HG02885 (cell line): ENCODE measurements around the gene NFIX.

Source experiments
- ATAC-seq: cut with Tn5 transposase; IDR thresholded peaks from one replicate; pipeline ENCODE4 v1.9.1; 2021; ENCODE audit warnings: mild to moderate bottlenecking; ENCODE audit not compliant: unreplicated experiment, poor library complexity

The NFIX gene

GRCh38 chr19:13053238-13053637, 58.0 kb downstream of the NFIX start:
- ATAC-seq = no peak

- no peak for ATAC-seq
These were observed 58.7 kb downstream of the NFIX start for GRCh38 chr19:13053761-13054625.

GRCh38 chr19:13054626-13055212, 59.4 kb downstream of the NFIX start:
- no peak for ATAC-seq

GRCh38 chr19:13055213-13056051, 60.2 kb downstream of the NFIX start:
- ATAC-seq = no peak

GRCh38 chr19:13056052-13056660, 60.9 kb downstream of the NFIX start:
- ATAC-seq = no peak

GRCh38 chr19:13057147-13057572, 61.9 kb downstream of the NFIX start:
- ATAC-seq = no peak

- no peak for ATAC-seq
These were observed 62.5 kb downstream of the NFIX start for GRCh38 chr19:13057744-13058143.

- no peak for ATAC-seq
These were observed 63.8 kb downstream of the NFIX start for GRCh38 chr19:13058951-13059660.

GRCh38 chr19:13060233-13060963, 65.1 kb downstream of the NFIX start:
- ATAC-seq = no peak

GRCh38 chr19:13060964-13061927, 66.0 kb downstream of the NFIX start:
- ATAC-seq = no peak

GRCh38 chr19:13062317-13062716, 67.0 kb downstream of the NFIX start:
- no peak for ATAC-seq

- no peak for ATAC-seq
These were observed 68.3 kb downstream of the NFIX start for GRCh38 chr19:13063461-13064091.

- no peak for ATAC-seq
These were observed 68.8 kb downstream of the NFIX start for GRCh38 chr19:13064092-13064489.

GRCh38 chr19:13066226-13066625, 71.0 kb downstream of the NFIX start:
- no peak for ATAC-seq

- ATAC-seq = no peak
These were observed 71.9 kb downstream of the NFIX start for GRCh38 chr19:13066933-13067807.

GRCh38 chr19:13068085-13068846, 73.0 kb downstream of the NFIX start:
- no peak for ATAC-seq
